Transverse colon (tissue), 4 donors: Measurements from ENCODE around the gene MALT1. TPM values are rescaled to one million over a fixed set of nuclear protein-coding genes. Genes with fewer than 3 reads are reported as not detected.

Experiments used
- DNase-seq: peaks from one replicate; pipeline ENCODE4 v3.0.0-alpha.2; 2019
- H3K27ac ChIP-seq, 4 donors: fragments of 200-600 bp; sonication (generic); 2 replicates each; pipeline ENCODE4 v1.5.1; 2016 to 2018; ENCODE audit warnings: inconsistent platforms in 4 of 4
- H3K27me3 ChIP-seq: fragments of 200-600 bp; sonication (generic); 2 replicates; pipeline ENCODE4 v1.5.1; 2017; ENCODE audit warnings: inconsistent platforms
- H3K36me3 ChIP-seq, 4 donors: fragments of 200-600 bp; sonication (generic); 2 replicates each; pipeline ENCODE4 v1.5.1; 2017 to 2019; ENCODE audit warnings: inconsistent platforms in 4 of 4
- H3K4me1 ChIP-seq, 4 donors: fragments of 200-600 bp; sonication (generic); 2 replicates each; pipeline ENCODE4 v1.5.1; 2017 to 2020; ENCODE audit warnings: inconsistent platforms in 4 of 4
- H3K4me3 ChIP-seq, 4 donors: fragments of 200-600 bp; sonication (generic); 1 replicate in 1 of 4; 2 replicates in 3 of 4; pipeline versions ENCODE4 v1.5.1 to v1.6.1; 2017 to 2019; ENCODE audit warnings: inconsistent platforms in 4 of 4
- H3K9me3 ChIP-seq, 2 donors: fragments of 200-600 bp; sonication (generic); 2 replicates each; pipeline ENCODE4 v1.5.1; 2017 to 2019; ENCODE audit warnings: inconsistent platforms in 2 of 2
- EP300 ChIP-seq: sonication (generic); formaldehyde crosslinking; IDR thresholded peaks from one replicate; pipeline ENCODE4 v1.6.1; 2017; ENCODE audit warnings: antibody characterized with exemption, low read depth
- POLR2A ChIP-seq: fragments of 450-650 bp; IDR thresholded peaks from one replicate; pipeline ENCODE4 v1.6.1; 2016; ENCODE audit warnings: antibody characterized with exemption, mild to moderate bottlenecking, moderate library complexity
- POLR2AphosphoS5 ChIP-seq, 3 donors: sonication (generic); formaldehyde crosslinking; IDR thresholded peaks; one replicate each; pipeline ENCODE4 v1.6.1; 2016; ENCODE audit warnings: antibody characterized with exemption in 3 of 3
- WGBS, 2 donors: methylation state at CpG; one replicate each; pipeline ENCODE4 v1.1.5; 2018; ENCODE audit warnings: low coverage in 1 of 2; 5-methylcytosine and 5-hydroxymethylcytosine counted together
- in situ Hi-C, 4 donors: fragments of 200-750 bp; cut with MboI; loops; one replicate each; pipeline versions ENCODE4 v1.15.0 to v1.15.1; 2017; ENCODE audit warnings: low sequenced_read_pairs in 3 of 4, low pct_ligation_motif_present in 1 of 4, low pct_unique_long_range_greater_than_20kb in 1 of 4
- intact Hi-C: fragments of 100-400 bp; cut with DNase I; formaldehyde crosslinking; loops from one replicate; pipeline ENCODE4 v1.15.1; 2023; ENCODE audit warnings: low total_unique reads
- total RNA-seq, 4 donors: library from RNA; depleted of rRNA; stranded (reverse); fragments of >200 nt; gene quantifications; one replicate each; pipeline ENCODE4 v1.1.0, GENCODE V29; 2016
- TF ChIP-seq, protein P1 (sequence below), 5 experiments: fragments of 200-600 bp in 3 of 5; fragments of 450-650 bp in 2 of 5; sonication (generic) in 3 of 5; IDR thresholded peaks; 1 replicate in 2 of 5; 2 replicates in 3 of 5; pipeline ENCODE4 v1.5.1; 2016 to 2017; ENCODE audit warnings: antibody characterized with exemption in 5 of 5, inconsistent platforms in 3 of 5, mild to moderate bottlenecking in 2 of 5, moderate library complexity in 1 of 5

Gene MALT1
- 10 to 100 TPM; 12.5 to 38.9 (median 29.5) TPM for total RNA-seq

- DNase-seq: peak; percentile 97
- TF ChIP-seq EP300 (no peak), POLR2A (peak; percentile 85), POLR2AphosphoS5 (IDR thresholded peaks at IDR 0.05) (peak; percentile 94 to 96 (median 96))
- Histone ChIP-seq H3K27ac (peak within 1 kb of the TSS; percentile 96 to 99 (median 98)), H3K36me3 (no peaks in the 10 kb centered on the region), H3K27me3 (no peaks in the 10 kb centered on the region), H3K9me3 (no peaks in the 10 kb centered on the region), H3K4me1 (peaks cover 0 to 28% (median 14%) of the 10 kb centered on the region in 4 donors), H3K4me3 (peak within 1 kb of the TSS; percentile 61 to 94 (median 84))
- WGBS, 2 donors: 2% methylated on average over 11 of the region's 60 CpGs; no CpG with 5 or more reads in 1 of the 2 donors
- in situ Hi-C loops: loop anchor here in 1 of 4 donors (25.0 kb wide), 1 partner anchor 134 kb away; no protein-coding TSS in a partner anchor
- intact Hi-C loops: no loop called here
Observed at GRCh38 chr18:58671111-58671631, at the start of gene MALT1. Gene MALT1 (plus strand): TSS chr18:58671465. CDS start chr18:58671644, 179 bp downstream.

- in situ Hi-C loops: no loop called here
- no peak overlapping the region for H3K27ac ChIP-seq
- H3K4me1 ChIP-seq: no peaks in the 10 kb centered on the region
- no peaks in the 10 kb centered on the region for H3K9me3 ChIP-seq
- no peaks in the 10 kb centered on the region for H3K27me3 ChIP-seq
- intact Hi-C loops: no loop called here
- no peak overlapping the region for H3K4me3 ChIP-seq
- H3K36me3 ChIP-seq: no peaks in the 10 kb centered on the region
- TF ChIP-seq POLR2AphosphoS5 (IDR thresholded peaks at IDR 0.05): no peak
- TF ChIP-seq EP300: no peak
- no peak for TF ChIP-seq POLR2A
- TF ChIP-seq, protein P1, sequence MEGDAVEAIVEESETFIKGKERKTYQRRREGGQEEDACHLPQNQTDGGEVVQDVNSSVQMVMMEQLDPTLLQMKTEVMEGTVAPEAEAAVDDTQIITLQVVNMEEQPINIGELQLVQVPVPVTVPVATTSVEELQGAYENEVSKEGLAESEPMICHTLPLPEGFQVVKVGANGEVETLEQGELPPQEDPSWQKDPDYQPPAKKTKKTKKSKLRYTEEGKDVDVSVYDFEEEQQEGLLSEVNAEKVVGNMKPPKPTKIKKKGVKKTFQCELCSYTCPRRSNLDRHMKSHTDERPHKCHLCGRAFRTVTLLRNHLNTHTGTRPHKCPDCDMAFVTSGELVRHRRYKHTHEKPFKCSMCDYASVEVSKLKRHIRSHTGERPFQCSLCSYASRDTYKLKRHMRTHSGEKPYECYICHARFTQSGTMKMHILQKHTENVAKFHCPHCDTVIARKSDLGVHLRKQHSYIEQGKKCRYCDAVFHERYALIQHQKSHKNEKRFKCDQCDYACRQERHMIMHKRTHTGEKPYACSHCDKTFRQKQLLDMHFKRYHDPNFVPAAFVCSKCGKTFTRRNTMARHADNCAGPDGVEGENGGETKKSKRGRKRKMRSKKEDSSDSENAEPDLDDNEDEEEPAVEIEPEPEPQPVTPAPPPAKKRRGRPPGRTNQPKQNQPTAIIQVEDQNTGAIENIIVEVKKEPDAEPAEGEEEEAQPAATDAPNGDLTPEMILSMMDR (IDR thresholded peaks at IDR 0.05): no peak
- DNase-seq: no peak
- 90 to 93% methylated on average over 2 to 6 of the region's 6 CpGs for WGBS, 2 donors
Observed at GRCh38 chr18:58624011-58624410, 47.3 kb upstream of the MALT1 start.

DNA sequence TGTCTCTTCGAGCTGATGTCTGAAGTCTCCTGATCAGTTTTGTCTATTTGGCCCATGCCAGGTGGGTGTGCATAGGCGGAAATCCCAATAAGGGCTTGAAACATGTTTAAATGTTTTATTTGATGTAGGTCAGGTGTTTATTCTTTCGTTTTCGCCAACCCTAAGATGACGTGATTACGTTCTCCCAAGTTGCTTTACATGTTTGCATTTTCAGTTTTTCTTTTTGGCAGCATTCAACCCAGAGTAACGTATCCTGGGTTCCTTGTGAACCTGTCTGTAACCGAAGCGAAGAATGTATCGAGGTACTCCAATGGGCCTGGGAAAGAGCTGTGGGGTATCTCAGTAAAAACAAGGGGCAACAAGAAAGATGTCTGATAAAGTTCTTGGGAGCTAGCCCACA is 45.4 kb upstream of the MALT1 start:
- no peak overlapping the region for H3K4me3 ChIP-seq
- WGBS, 2 donors: 89 to 96% methylated on average over 10 of the region's 10 CpGs
- intact Hi-C loops: no loop called here

GRCh38 chr18:58630071-58630470 is 41.2 kb upstream of the MALT1 start:
- H3K4me1 ChIP-seq: no peaks in the 10 kb centered on the region
- H3K9me3 ChIP-seq: no peaks in the 10 kb centered on the region
- DNase-seq: no peak
- intact Hi-C loops: no loop called here
- in situ Hi-C loops: no loop called here
- WGBS, 2 donors: 88 to 94% methylated on average over 2 of the region's 2 CpGs
- no peak overlapping the region for H3K4me3 ChIP-seq
- no peaks in the 10 kb centered on the region for H3K27me3 ChIP-seq
- H3K36me3 ChIP-seq: no peaks in the 10 kb centered on the region
- H3K27ac ChIP-seq: no peak overlapping the region
- TF ChIP-seq POLR2AphosphoS5 (IDR thresholded peaks at IDR 0.05) (no peak), POLR2A (no peak), EP300 (no peak)
- TF ChIP-seq, protein P1 (IDR thresholded peaks at IDR 0.05): no peak

More for the DNA sequence above, 45.4 kb upstream of the MALT1 start:
- Histone ChIP-seq H3K4me1 (no peaks in the 10 kb centered on the region), H3K36me3 (no peaks in the 10 kb centered on the region), H3K27me3 (no peaks in the 10 kb centered on the region), H3K27ac (no peak overlapping the region), H3K9me3 (no peaks in the 10 kb centered on the region)
- TF ChIP-seq POLR2A (no peak), EP300 (no peak), POLR2AphosphoS5 (IDR thresholded peaks at IDR 0.05) (no peak)
- in situ Hi-C loops: no loop called here
- DNase-seq: no peak

- no peak overlapping the region for H3K4me3 ChIP-seq
- no peak for DNase-seq
- in situ Hi-C loops (no loop called here), intact Hi-C loops (no loop called here)
- H3K27me3 ChIP-seq: no peaks in the 10 kb centered on the region
- no peaks in the 10 kb centered on the region for H3K9me3 ChIP-seq
- TF ChIP-seq, protein P1 (IDR thresholded peaks at IDR 0.05): no peak
- TF ChIP-seq POLR2AphosphoS5 (IDR thresholded peaks at IDR 0.05) (no peak), POLR2A (no peak), EP300 (no peak)
- no peaks in the 10 kb centered on the region for H3K4me1 ChIP-seq
- no peak overlapping the region for H3K27ac ChIP-seq
- no peaks in the 10 kb centered on the region for H3K36me3 ChIP-seq
- WGBS, 2 donors: 82 to 85% methylated on average over 4 to 5 of the region's 5 CpGs
Observed at GRCh38 chr18:58631301-58631700, 40.0 kb upstream of the MALT1 start.
